ENCODE results near the gene PARD3. TPM values are rescaled to one million over a fixed set of nuclear protein-coding genes. Genes with fewer than 3 reads are reported as not detected.

The PARD3 gene
- polyA plus RNA-seq, 3 donors: 0.51 TPM; not detected in 2

DNA sequence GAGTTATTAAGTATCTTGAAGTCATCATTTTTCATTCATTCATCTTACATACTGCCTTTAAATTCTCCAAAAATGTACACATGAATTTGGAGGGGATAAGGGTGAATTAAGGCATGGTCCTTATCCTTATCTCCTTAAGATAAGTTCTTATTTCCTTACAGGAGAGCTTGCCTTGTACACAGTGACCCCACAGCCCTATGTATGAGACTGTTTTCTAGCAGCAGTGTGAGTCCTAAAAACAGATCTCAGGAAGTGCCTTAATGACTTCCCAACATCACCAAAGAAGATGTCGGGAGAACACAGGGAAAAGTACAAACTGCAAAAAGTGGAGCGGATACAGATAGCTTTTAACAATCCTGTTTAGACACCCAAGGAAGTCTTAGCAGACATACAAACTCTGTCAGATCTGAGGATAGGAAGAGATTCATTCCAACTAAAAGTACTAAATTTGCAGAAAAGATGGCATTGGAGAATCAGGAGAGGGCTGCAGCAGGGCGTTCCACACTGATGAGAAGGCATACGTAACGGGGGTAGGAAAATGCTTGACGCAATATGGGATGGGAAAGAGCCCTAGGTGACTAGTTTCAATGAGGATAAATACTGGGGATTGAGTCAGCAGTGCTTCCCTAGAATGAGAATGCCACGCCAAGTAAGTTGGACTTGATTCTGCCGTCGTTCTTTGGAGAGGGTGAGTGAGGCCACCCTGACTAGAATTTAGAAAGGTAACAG is 570.2 kb downstream of the PARD3 start:
- Mint-ChIP-seq H3K27ac (no peak overlapping the region), H3K4me1 (peaks cover 3% of the 10 kb centered on the region), H3K9me3 (peaks cover 0 to 4% (median 0%) of the 10 kb centered on the region in 7 donors), H3K36me3 (no peaks in the 10 kb centered on the region), H3K4me3 (no peak overlapping the region), H3K27me3 (ENCODE audit: low read depth in 3 of 3) (no peaks in the 10 kb centered on the region)
- Histone ChIP-seq H3K27ac (ENCODE audit: low read depth in 1 of 2, low read length in 2 of 2) (no peak overlapping the region), H3K9ac (ENCODE audit: insufficient read depth, low read length, poor library complexity, severe bottlenecking) (no peak overlapping the region), H4K20me1 (ENCODE audit: insufficient read depth, low read length) (no peaks in the 10 kb centered on the region), H3K4me2 (replicated peaks; ENCODE audit: extremely low read depth, low read length, poor library complexity, severe bottlenecking) (no peak overlapping the region), H3K79me2 (ENCODE audit: insufficient read depth, low read length) (no peaks in the 10 kb centered on the region), H2AFZ (ENCODE audit: insufficient read depth, low read depth, low read length, poor library complexity, severe bottlenecking) (no peak overlapping the region), H3K4me3 (replicated peaks in 1 of 3; ENCODE audit: low read depth in 2 of 3, low read length in 3 of 3) (no peak overlapping the region), H3K9me3 (replicated peaks in 1 of 2; ENCODE audit: control insufficient read depth in 1 of 2, insufficient read depth in 1 of 2, low read length in 2 of 2) (no peaks in the 10 kb centered on the region), H3K36me3 (replicated peaks in 1 of 2; ENCODE audit: control insufficient read depth in 1 of 2, insufficient read depth in 2 of 2, low read length in 2 of 2) (no peaks in the 10 kb centered on the region), H3K27me3 (ENCODE audit: control insufficient read depth in 2 of 2, insufficient read depth in 2 of 2, low read length in 2 of 2) (no peaks in the 10 kb centered on the region), H3K4me1 (ENCODE audit: control insufficient read depth in 1 of 2, insufficient read depth in 2 of 2, low read length in 2 of 2) (no peaks in the 10 kb centered on the region)
- intact Hi-C loops (cut with micrococcal nuclease): no loop called here
- DNase-seq: no peak
- TF ChIP-seq, protein P1, sequence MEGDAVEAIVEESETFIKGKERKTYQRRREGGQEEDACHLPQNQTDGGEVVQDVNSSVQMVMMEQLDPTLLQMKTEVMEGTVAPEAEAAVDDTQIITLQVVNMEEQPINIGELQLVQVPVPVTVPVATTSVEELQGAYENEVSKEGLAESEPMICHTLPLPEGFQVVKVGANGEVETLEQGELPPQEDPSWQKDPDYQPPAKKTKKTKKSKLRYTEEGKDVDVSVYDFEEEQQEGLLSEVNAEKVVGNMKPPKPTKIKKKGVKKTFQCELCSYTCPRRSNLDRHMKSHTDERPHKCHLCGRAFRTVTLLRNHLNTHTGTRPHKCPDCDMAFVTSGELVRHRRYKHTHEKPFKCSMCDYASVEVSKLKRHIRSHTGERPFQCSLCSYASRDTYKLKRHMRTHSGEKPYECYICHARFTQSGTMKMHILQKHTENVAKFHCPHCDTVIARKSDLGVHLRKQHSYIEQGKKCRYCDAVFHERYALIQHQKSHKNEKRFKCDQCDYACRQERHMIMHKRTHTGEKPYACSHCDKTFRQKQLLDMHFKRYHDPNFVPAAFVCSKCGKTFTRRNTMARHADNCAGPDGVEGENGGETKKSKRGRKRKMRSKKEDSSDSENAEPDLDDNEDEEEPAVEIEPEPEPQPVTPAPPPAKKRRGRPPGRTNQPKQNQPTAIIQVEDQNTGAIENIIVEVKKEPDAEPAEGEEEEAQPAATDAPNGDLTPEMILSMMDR (IDR thresholded peaks at IDR 0.05): no peak
- WGBS (ENCODE audit: insufficient coverage): 98% methylated on average over 7 of the region's 9 CpGs

DNA sequence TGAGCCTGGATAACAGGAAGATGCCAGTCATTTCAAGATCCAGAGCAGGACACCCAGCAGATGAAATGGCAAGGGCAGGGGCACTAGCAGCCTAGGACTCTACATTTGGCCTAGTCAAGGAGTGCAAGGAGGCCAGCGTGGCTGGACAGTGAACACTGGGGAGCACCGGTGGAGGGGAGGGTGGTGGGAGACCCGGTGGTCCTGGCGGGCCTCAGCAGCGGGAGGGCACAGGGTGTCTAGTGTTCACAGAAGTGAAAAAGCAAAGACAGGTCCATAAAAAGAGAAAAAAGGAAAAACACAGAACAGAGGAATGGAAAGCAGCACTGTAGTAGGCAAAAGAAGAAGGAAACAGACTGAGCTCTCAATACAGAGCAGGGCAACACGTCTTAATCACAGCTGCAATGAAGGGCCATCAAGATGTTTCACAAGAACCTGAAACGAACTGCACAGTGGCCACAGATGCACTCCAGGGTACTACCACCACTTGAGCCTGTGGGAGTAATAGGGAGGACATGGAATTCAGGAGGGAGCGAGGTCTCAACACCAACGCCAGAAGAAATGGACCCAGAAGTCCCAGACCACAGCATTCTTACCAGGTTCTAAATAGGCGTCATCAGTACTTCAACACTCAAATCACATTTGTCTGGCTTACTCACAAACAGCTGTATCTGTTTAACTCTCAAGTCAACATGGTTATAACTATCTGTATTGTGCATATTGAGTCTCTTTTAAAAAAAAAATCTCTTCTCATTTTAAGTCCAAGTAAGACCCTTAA is 573.7 kb downstream of the PARD3 start:
- Histone ChIP-seq H3K27ac (ENCODE audit: low read depth in 1 of 2, low read length in 2 of 2) (no peak overlapping the region), H2AFZ (ENCODE audit: insufficient read depth, low read depth, low read length, poor library complexity, severe bottlenecking) (no peak overlapping the region), H3K4me2 (replicated peaks; ENCODE audit: extremely low read depth, low read length, poor library complexity, severe bottlenecking) (no peak overlapping the region), H3K27me3 (ENCODE audit: control insufficient read depth in 2 of 2, insufficient read depth in 2 of 2, low read length in 2 of 2) (no peaks in the 10 kb centered on the region), H3K9me3 (replicated peaks in 1 of 2; ENCODE audit: control insufficient read depth in 1 of 2, insufficient read depth in 1 of 2, low read length in 2 of 2) (no peaks in the 10 kb centered on the region), H3K4me3 (replicated peaks in 1 of 3; ENCODE audit: low read depth in 2 of 3, low read length in 3 of 3) (no peak overlapping the region), H3K4me1 (ENCODE audit: control insufficient read depth in 1 of 2, insufficient read depth in 2 of 2, low read length in 2 of 2) (no peaks in the 10 kb centered on the region), H4K20me1 (ENCODE audit: insufficient read depth, low read length) (no peaks in the 10 kb centered on the region), H3K79me2 (ENCODE audit: insufficient read depth, low read length) (no peaks in the 10 kb centered on the region), H3K9ac (ENCODE audit: insufficient read depth, low read length, poor library complexity, severe bottlenecking) (no peak overlapping the region), H3K36me3 (replicated peaks in 1 of 2; ENCODE audit: control insufficient read depth in 1 of 2, insufficient read depth in 2 of 2, low read length in 2 of 2) (no peaks in the 10 kb centered on the region)
- Mint-ChIP-seq H3K27ac (peak overlapping the region in 1 of 7 donors; percentile 54), H3K4me3 (no peak overlapping the region), H3K27me3 (ENCODE audit: low read depth in 3 of 3) (no peaks in the 10 kb centered on the region), H3K4me1 (peaks cover 3% of the 10 kb centered on the region), H3K9me3 (peaks cover 0 to 5% (median 0%) of the 10 kb centered on the region in 7 donors), H3K36me3 (no peaks in the 10 kb centered on the region)
- intact Hi-C loops (cut with micrococcal nuclease): no loop called here
- WGBS (ENCODE audit: insufficient coverage): 74% methylated on average over 8 of the region's 10 CpGs
- DNase-seq: no peak
- TF ChIP-seq, protein P1 (IDR thresholded peaks at IDR 0.05): no peak

Measured in CD14-positive monocyte (primary cell).